ENCODE data around the gene CNTN4.

Gene CNTN4

GRCh38 chr3:2589336-2589969 is 490.8 kb downstream of the CNTN4 start:
- DNase-seq (ENCODE audit: low spot score): no peak

- no peak for DNase-seq (ENCODE audit: low spot score)
Observed at GRCh38 chr3:2595486-2595885, 496.8 kb downstream of the CNTN4 start.

- no peak for DNase-seq (ENCODE audit: low spot score)
Observed at GRCh38 chr3:2597615-2598014, 498.9 kb downstream of the CNTN4 start.

DNA sequence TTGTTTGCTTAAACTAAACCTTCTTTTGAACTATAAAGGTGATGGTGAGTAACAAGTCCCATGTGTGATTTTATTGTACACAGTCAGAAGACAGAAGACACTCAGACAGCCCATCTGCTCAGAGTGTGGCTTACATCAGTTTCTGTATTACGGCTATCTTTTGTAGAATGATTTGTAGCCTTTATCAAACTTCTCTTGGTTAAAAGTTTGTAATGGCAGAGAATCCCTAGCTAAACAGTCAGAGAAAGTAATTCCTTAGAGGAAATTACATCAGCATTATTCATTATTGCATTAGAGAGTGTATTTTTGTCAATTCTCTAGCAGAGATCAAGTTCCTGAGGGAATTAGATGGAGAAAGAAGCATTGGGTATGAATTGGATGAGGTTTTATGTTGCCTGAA is 500.8 kb downstream of the CNTN4 start:
- no peak for DNase-seq (ENCODE audit: low spot score)

GRCh38 chr3:2603692-2604289 is 505.1 kb downstream of the CNTN4 start:
- DNase-seq (ENCODE audit: low spot score): no peak

- DNase-seq (ENCODE audit: low spot score): no peak
Observed at GRCh38 chr3:2614578-2614977, 515.9 kb downstream of the CNTN4 start.

DNA sequence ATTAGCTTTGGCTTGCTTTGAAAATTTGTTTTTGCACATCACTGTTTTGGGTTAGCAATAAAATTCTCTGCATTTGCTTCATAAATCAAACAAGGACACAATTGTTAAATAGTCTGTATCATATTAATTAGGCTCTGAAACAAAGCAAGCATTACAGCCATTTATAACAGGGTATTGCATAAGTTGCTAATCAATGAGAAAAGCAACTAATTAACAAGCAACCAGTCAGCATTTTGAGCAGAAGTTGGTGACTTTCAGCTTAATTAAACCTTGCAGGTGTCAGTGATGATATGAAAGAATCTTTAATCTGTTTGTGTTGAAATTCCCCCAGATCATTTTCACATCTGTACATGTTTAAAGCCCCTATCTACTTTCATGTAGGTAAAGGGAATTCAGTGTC is 516.4 kb downstream of the CNTN4 start:
- no peak for DNase-seq (ENCODE audit: low spot score)

GRCh38 chr3:2623436-2623835 is 524.8 kb downstream of the CNTN4 start:
- no peak for DNase-seq (ENCODE audit: low spot score)

GRCh38 chr3:2628117-2628516 is 529.5 kb downstream of the CNTN4 start:
- no peak for DNase-seq (ENCODE audit: low spot score)

- no peak for DNase-seq (ENCODE audit: low spot score)
Observed at GRCh38 chr3:2635511-2635910, 536.8 kb downstream of the CNTN4 start.

DNA sequence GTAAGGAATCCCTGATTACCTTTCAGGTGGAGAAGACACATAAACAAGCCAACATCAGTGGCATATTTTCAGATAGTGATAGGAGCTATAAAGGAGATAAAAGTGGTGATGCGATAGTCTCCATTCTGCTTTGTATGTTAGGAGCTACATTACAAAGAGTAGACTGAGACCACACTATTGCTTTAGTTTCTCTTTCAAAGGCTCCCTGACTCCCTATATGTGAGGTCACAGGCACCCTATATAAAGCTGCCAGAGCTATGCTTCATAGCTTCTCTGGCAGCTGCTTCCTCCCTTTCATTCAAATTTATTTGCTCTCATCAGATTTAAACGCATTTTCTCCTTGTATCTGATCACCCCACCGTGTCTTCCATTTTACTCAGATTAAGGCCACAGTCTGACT is 544.9 kb downstream of the CNTN4 start:
- DNase-seq (ENCODE audit: low spot score): no peak

DNA sequence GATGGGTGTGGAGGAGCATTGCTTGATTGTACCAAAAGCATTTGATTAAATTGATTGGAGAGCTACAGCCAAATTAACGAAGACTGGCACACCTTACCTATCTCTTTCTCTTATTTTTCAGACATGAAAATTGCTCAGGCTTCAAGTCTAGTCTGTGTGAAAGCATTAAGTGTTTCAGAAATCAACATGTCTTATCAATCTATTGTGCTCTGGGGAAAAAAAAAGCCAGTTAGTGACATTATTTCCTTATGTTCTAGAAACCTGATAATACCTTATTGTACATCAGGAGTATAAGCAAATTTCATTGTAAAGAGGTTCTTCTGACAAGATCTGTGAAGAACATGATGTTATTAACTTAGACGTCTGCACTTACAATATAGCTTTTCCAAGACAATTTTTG is 546.3 kb downstream of the CNTN4 start:
- no peak for DNase-seq (ENCODE audit: low spot score)

DNA sequence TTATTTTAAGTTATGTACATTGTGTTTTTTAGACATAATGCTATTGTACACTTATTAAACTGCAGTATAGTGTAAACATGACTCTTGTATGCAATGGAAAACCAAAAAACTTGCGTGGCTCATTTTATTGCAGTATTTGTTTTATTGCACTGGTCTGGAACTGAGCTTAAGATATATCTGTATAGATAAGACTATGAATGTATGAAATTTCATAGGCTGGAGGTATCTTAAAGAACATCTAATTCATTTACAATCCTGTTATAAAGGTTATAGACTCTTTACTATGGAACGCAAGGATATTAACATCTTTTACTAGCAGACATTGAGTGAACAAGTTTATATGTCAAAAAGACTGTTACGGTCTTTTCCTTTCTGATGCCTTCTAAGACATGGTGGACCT is 552.1 kb downstream of the CNTN4 start:
- no peak for DNase-seq (ENCODE audit: low spot score)

DNA sequence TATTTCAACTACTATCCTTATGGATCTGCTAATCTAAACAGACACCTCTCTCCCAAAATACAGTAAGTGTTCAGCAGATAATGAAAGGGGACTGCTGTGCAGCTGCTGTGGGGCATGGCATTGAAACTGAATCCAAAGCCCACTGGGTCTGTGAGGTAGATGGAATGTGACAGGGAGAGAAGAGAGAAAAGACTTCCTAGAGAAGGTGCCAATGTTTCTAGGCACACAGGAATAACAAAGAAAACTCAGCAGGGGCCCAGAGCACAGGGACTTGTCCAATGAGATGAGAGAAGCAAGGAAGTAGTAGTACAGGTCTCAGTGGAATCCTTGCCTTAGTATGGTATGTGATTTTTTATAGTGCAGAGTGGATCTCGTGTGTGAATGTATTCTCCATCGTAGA is 553.7 kb downstream of the CNTN4 start:
- no peak for DNase-seq (ENCODE audit: low spot score)

DNA sequence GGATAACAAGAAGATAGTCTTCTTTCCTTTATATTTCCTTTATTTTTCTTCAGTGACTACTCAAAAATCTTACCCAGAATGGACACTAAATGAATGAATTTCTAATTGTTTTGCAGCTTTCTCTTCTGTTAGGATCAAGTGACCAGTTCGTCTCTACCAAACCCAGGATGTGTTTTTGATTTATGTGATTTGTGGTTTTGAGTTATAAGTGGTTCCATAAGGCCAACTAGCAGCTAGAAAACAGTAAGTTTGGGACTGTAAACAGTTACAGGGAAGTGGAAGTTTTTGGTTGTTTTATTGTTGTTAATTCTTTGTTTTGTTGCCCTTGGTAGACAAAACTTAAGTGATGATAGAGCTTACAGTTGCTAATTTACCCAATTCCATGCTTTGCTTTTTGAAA is 555.0 kb downstream of the CNTN4 start:
- no peak for DNase-seq (ENCODE audit: low spot score)

- no peak for DNase-seq (ENCODE audit: low spot score)
Observed at GRCh38 chr3:2655229-2655701, 556.6 kb downstream of the CNTN4 start.

DNA sequence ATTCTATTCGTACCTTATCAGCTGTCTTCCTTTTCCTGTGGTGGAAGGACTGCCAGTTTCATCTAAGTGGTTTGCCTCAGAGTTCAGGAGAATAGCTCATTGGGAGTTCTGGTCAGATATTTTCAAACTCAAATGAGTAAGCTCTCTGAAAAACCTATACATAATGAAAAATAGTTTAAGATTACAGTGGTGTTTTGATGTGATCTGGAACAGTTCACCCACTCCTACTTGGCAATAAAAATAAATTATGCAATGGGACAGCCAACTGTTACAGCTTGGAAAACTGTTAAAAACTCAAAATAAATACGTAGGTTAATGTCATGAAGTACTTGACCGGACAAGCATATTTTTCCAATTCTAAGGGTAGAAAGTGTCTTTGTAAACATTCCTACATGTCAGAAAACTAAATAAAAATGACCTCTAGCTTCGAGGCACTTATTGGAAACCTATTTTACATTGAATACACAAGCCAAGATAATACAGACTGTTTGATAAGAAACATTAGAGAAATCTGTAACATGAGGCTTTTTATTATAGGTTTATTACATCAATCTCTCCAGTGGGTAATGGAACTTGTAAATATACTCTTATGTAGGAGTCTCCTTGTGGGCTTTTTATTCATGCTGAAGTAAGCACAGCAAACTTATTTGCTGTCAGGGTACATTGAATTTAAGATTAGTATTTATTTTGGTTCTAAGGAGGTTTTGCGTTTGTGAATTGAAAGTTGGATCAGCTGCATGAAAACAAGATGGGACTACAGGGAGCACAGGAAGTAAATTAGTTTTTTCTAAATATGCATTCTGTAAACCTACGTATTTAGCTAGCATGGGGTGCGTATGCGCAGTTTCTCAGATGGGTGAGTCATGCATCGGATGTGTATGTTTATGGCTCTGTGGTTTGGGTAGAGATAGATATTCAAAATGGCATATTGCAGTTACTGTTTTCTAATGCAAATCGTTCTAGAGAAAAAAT is 558.4 kb downstream of the CNTN4 start:
- no peak for DNase-seq (ENCODE audit: low spot score)

DNA sequence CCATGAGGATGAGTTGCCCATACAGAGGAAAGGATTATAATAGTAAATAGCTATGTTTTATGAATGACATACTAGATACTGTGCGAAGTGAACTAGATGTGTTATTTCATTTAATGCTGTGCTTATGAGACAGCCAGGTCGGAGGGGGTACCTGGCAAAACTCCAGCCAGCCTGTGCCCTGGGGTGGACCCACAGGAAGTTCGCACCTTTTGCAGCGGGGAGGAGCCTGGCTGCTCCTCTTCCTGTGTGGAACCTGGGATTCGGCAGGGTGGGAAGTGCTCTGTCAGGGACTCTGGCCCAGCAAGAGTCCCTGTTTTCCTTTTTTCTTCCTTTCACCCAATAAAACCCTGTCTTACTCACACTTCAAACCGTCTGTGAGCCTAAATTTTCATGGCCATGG is 559.3 kb downstream of the CNTN4 start:
- no peak for DNase-seq (ENCODE audit: low spot score)

- no peak for DNase-seq (ENCODE audit: low spot score)
Observed at GRCh38 chr3:2659896-2660295, 561.2 kb downstream of the CNTN4 start.

DNA sequence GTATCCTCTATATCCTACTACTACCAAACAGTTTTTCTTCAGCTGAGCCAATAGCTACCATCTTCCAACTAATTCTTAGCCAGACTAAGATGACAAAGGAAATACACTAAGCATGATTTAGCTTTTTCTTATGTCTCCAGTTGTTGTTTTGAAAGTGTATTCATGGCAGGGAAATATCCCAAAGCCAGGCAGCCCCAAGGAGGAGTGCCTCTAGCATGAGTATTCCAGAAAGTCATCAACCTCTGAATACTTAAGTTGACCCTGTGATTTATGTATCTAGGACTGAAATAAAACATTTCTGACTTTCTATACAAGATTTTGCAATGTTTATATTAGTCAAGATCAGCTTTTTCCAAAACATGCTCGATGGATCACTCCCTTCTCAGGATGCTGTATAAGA is 562.4 kb downstream of the CNTN4 start:
- no peak for DNase-seq (ENCODE audit: low spot score)

- no peak for DNase-seq (ENCODE audit: low spot score)
Observed at GRCh38 chr3:2677501-2677900, 578.8 kb downstream of the CNTN4 start.

DNA sequence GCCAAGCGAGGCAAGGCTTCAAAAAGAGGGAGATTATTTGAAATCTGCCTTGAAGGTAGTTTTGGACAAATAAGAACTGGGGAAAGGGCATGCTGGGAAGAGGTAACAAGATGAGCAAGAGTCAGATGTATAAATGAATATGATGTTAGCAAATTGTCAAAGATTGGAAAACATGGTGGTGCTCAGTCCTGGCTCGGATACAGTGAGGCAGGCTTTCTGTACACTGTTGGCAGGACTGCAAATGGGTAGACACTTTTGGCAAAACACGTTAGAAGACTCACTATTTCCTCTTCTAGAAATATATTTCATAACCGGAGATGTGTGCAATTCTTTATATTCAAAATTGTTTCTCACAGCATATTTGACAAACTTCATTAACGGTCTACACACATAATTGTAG is 581.6 kb downstream of the CNTN4 start:
- DNase-seq (ENCODE audit: low spot score): no peak

- no peak for DNase-seq (ENCODE audit: low spot score)
Observed at GRCh38 chr3:2684046-2684445, 585.4 kb downstream of the CNTN4 start.
